Right atrium auricular region (tissue), 2 donors: ENCODE results near the gene VPS13C. TPM values are rescaled to one million over a fixed set of nuclear protein-coding genes. Genes with fewer than 3 reads are reported as not detected.

Source experiments
- DNase-seq: peaks from one replicate; pipeline ENCODE4 v3.0.0-alpha.2; 2019; ENCODE audit warnings: low spot score
- H3K27ac ChIP-seq, 2 donors: fragments of 200-600 bp; sonication (generic); 1 replicate in 1 of 2; 2 replicates in 1 of 2; pipeline ENCODE4 v1.5.1; 2016 to 2019
- H3K27me3 ChIP-seq, 2 donors: fragments of 200-600 bp; sonication (generic); one replicate each; pipeline versions ENCODE4 v1.5.1 to v1.6.0; 2017 to 2019
- H3K36me3 ChIP-seq: fragments of 200-600 bp; sonication (generic); one replicate; pipeline ENCODE4 v1.5.1; 2016
- H3K4me1 ChIP-seq, 2 donors: fragments of 200-600 bp; sonication (generic); one replicate each; pipeline versions ENCODE4 v1.5.1 to v1.6.0; 2017 to 2019
- H3K4me3 ChIP-seq, 2 donors: fragments of 200-600 bp; sonication (generic); 1 replicate in 1 of 2; 2 replicates in 1 of 2; pipeline ENCODE4 v1.5.1; 2017 to 2019; ENCODE audit warnings: mild to moderate bottlenecking in 1 of 2, moderate library complexity in 1 of 2
- H3K9me3 ChIP-seq, 2 donors: fragments of 200-600 bp; sonication (generic); one replicate each; pipeline ENCODE4 v1.5.1; 2019
- CTCF ChIP-seq, 2 donors: fragments of 200-600 bp; sonication (generic); IDR thresholded peaks; one replicate each; pipeline ENCODE4 v1.5.1; 2019; ENCODE audit warnings: antibody characterized with exemption in 2 of 2
- total RNA-seq, 2 donors: library from RNA; depleted of rRNA; stranded (reverse); fragments of >200 nt; gene quantifications; one replicate each; pipeline ENCODE4 v1.1.0, GENCODE V29; 2016

The VPS13C gene
- total RNA-seq, 2 donors from 2014 or later = 30.3 to 41.9 TPM

- TF ChIP-seq CTCF (IDR thresholded peaks at IDR 0.05) = no peak
- H3K36me3 ChIP-seq = peaks cover 9% of the 10 kb centered on the region
- no peak for DNase-seq
- no peaks in the 10 kb centered on the region for H3K4me1 ChIP-seq
- H3K4me3 ChIP-seq = no peak overlapping the region
- H3K27ac ChIP-seq = no peak overlapping the region
- H3K27me3 ChIP-seq = no peaks in the 10 kb centered on the region
- peaks cover 0 to 8% of the 10 kb centered on the region in 2 donors for H3K9me3 ChIP-seq
These were observed 172.0 kb downstream of the VPS13C start for GRCh38 chr15:61888074-61888780.

GRCh38 chr15:61880084-61880483 is 180.2 kb downstream of the VPS13C start:
- Histone ChIP-seq H3K4me1 (no peaks in the 10 kb centered on the region), H3K27ac (no peak overlapping the region), H3K9me3 (no peaks in the 10 kb centered on the region), H3K4me3 (no peak overlapping the region), H3K27me3 (no peaks in the 10 kb centered on the region), H3K36me3 (peaks cover 16% of the 10 kb centered on the region)
- no peak for DNase-seq
- TF ChIP-seq CTCF (IDR thresholded peaks at IDR 0.05) = no peak

- no peaks in the 10 kb centered on the region for H3K4me1 ChIP-seq
- H3K4me3 ChIP-seq = no peak overlapping the region
- no peaks in the 10 kb centered on the region for H3K9me3 ChIP-seq
- peaks cover 16% of the 10 kb centered on the region for H3K36me3 ChIP-seq
- H3K27me3 ChIP-seq = no peaks in the 10 kb centered on the region
- TF ChIP-seq CTCF (IDR thresholded peaks at IDR 0.05) = no peak
- no peak for DNase-seq
- no peak overlapping the region for H3K27ac ChIP-seq
These were observed 181.0 kb downstream of the VPS13C start for GRCh38 chr15:61879219-61879618.

- H3K4me1 ChIP-seq = no peaks in the 10 kb centered on the region
- peaks cover 36% of the 10 kb centered on the region for H3K36me3 ChIP-seq
- TF ChIP-seq CTCF (IDR thresholded peaks at IDR 0.05) = peak; percentile 26 to 65
- H3K4me3 ChIP-seq = no peak overlapping the region
- H3K27ac ChIP-seq = no peak overlapping the region
- no peaks in the 10 kb centered on the region for H3K27me3 ChIP-seq
- H3K9me3 ChIP-seq = no peaks in the 10 kb centered on the region
- DNase-seq = no peak
These were observed 188.2 kb downstream of the VPS13C start for GRCh38 chr15:61871926-61872522.

- no peak overlapping the region for H3K27ac ChIP-seq
- no peaks in the 10 kb centered on the region for H3K9me3 ChIP-seq
- peaks cover 29% of the 10 kb centered on the region for H3K36me3 ChIP-seq
- no peak for TF ChIP-seq CTCF (IDR thresholded peaks at IDR 0.05)
- DNase-seq = no peak
- H3K4me3 ChIP-seq = no peak overlapping the region
- no peaks in the 10 kb centered on the region for H3K27me3 ChIP-seq
- no peaks in the 10 kb centered on the region for H3K4me1 ChIP-seq
These were observed 190.6 kb downstream of the VPS13C start for GRCh38 chr15:61869656-61870055.
